ENCODE data around the gene LRRC74A. TPM values are rescaled to one million over a fixed set of nuclear protein-coding genes. Genes with fewer than 3 reads are reported as not detected.

The LRRC74A gene
- total RNA-seq, 1 experiment from 2014 or later: not detected

GRCh38 chr14:76844223-76844622 lies 18.0 kb downstream of the LRRC74A start:
- Histone ChIP-seq H3K36me3 (no peaks in the 10 kb centered on the region), H3K9me3 (replicated peaks) (no peaks in the 10 kb centered on the region), H3K4me3 (no peak overlapping the region), H3K27me3 (replicated peaks) (peaks cover 2% of the 10 kb centered on the region; the same call in 1 of the 2 replicates), H3K4me1 (replicated peaks) (no peaks in the 10 kb centered on the region), H3K27ac (no peak overlapping the region)
- DNase-seq (ENCODE audit: low read depth in 1 of 2, low spot score in 2 of 2): no peak

- Histone ChIP-seq H3K9me3 (replicated peaks) (no peaks in the 10 kb centered on the region), H3K36me3 (no peaks in the 10 kb centered on the region), H3K27ac (no peak overlapping the region), H3K4me1 (replicated peaks) (no peaks in the 10 kb centered on the region), H3K4me3 (no peak overlapping the region), H3K27me3 (replicated peaks) (no peaks in the 10 kb centered on the region; the same call in 1 of the 2 replicates)
- no peak for DNase-seq (ENCODE audit: low read depth in 1 of 2, low spot score in 2 of 2)
Observed at GRCh38 chr14:76846331-76847047, 20.3 kb downstream of the LRRC74A start.

- Histone ChIP-seq H3K27me3 (replicated peaks) (no peaks in the 10 kb centered on the region; the same call in 1 of the 2 replicates), H3K4me1 (replicated peaks) (no peaks in the 10 kb centered on the region), H3K36me3 (no peaks in the 10 kb centered on the region), H3K27ac (no peak overlapping the region), H3K9me3 (replicated peaks) (no peaks in the 10 kb centered on the region), H3K4me3 (no peak overlapping the region)
- no peak for DNase-seq (ENCODE audit: low read depth in 1 of 2, low spot score in 2 of 2)
Observed at GRCh38 chr14:76848879-76849278, 22.7 kb downstream of the LRRC74A start.

- Histone ChIP-seq H3K27ac (no peak overlapping the region), H3K4me1 (replicated peaks) (no peaks in the 10 kb centered on the region), H3K36me3 (no peaks in the 10 kb centered on the region), H3K4me3 (no peak overlapping the region), H3K27me3 (replicated peaks) (peaks cover 13% of the 10 kb centered on the region; the same call in 1 of the 2 replicates), H3K9me3 (replicated peaks) (no peaks in the 10 kb centered on the region)
- DNase-seq (ENCODE audit: low read depth in 1 of 2, low spot score in 2 of 2): no peak
Observed at GRCh38 chr14:76855066-76855465, 28.9 kb downstream of the LRRC74A start.

DNA sequence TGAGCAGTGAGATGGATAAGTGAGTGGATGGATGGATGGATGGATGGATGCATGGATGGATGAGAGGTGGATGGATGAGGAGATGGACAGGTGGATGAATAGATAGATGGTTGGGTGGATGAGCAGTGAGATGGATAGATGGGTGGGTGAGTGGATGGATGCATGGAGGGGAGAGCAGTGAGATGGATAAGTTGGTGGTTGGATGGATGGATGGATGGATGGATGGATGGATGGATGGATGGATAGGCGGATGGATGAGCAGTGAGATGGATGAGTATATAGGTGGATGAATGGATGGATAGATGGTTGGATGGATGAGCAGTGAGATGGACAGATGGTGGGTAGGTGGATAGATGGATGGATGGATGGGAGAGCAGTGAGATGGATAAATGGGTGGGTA lies 30.6 kb downstream of the LRRC74A start:
- no peak overlapping the region for H3K4me3 ChIP-seq
- no peak overlapping the region for H3K27ac ChIP-seq
- H3K9me3 ChIP-seq (replicated peaks): no peaks in the 10 kb centered on the region
- peaks cover 26% of the 10 kb centered on the region for H3K27me3 ChIP-seq (replicated peaks)
- DNase-seq (ENCODE audit: low read depth in 1 of 2, low spot score in 2 of 2): no peak
- no peaks in the 10 kb centered on the region for H3K36me3 ChIP-seq
- no peaks in the 10 kb centered on the region for H3K4me1 ChIP-seq (replicated peaks)

GRCh38 chr14:76861574-76862255 lies 35.5 kb downstream of the LRRC74A start:
- Histone ChIP-seq H3K27me3 (replicated peaks) (peaks cover 34% of the 10 kb centered on the region), H3K27ac (no peak overlapping the region), H3K36me3 (no peaks in the 10 kb centered on the region), H3K4me3 (no peak overlapping the region), H3K4me1 (replicated peaks) (no peaks in the 10 kb centered on the region), H3K9me3 (replicated peaks) (no peaks in the 10 kb centered on the region)
- no peak for DNase-seq (ENCODE audit: low read depth in 1 of 2, low spot score in 2 of 2)

GRCh38 chr14:76862546-76863282 lies 36.5 kb downstream of the LRRC74A start:
- Histone ChIP-seq H3K4me1 (replicated peaks) (no peaks in the 10 kb centered on the region), H3K36me3 (no peaks in the 10 kb centered on the region), H3K27ac (no peak overlapping the region), H3K9me3 (replicated peaks) (no peaks in the 10 kb centered on the region), H3K27me3 (replicated peaks) (peaks cover 30% of the 10 kb centered on the region), H3K4me3 (no peak overlapping the region)
- DNase-seq (ENCODE audit: low read depth in 1 of 2, low spot score in 2 of 2): no peak

DNA sequence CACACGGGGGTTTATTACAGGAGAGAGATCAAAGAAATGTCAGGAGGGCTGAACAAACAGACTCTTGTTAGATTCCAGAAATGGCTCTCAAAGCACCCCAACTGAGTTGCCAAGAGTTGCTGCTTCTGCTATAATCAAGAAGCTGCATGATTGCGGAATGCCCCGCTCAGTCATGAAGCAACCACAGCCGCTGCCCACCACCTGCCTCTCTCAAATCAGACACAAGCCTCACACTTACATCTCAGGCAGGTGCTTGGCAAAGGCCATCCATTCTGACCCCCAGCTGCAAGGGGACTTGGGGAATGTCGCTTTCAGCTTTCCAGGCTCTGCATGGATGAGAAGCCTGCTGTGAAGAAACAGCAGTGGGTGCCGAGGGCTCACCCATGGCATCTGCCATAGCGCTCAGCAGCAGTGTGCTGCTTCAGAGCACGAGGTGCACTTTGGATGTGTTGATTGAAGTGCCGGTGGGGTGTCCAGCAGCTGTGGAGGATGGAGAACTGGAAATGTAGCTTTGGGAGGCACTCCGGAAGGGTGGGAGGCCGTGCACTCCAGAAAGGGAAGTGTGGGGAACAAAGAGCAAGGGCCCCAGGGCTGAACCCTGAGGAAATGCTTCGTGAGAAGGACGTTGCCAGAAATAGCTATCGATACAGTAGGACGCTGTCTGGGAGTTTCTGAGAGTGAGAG lies 37.7 kb downstream of the LRRC74A start:
- peaks cover 23% of the 10 kb centered on the region; the same call in 1 of the 2 replicates for H3K27me3 ChIP-seq (replicated peaks)
- H3K4me3 ChIP-seq: no peak overlapping the region
- H3K27ac ChIP-seq: no peak overlapping the region
- no peaks in the 10 kb centered on the region for H3K4me1 ChIP-seq (replicated peaks)
- DNase-seq (ENCODE audit: low read depth in 1 of 2, low spot score in 2 of 2): no peak
- H3K36me3 ChIP-seq: no peaks in the 10 kb centered on the region
- no peaks in the 10 kb centered on the region for H3K9me3 ChIP-seq (replicated peaks)

DNA sequence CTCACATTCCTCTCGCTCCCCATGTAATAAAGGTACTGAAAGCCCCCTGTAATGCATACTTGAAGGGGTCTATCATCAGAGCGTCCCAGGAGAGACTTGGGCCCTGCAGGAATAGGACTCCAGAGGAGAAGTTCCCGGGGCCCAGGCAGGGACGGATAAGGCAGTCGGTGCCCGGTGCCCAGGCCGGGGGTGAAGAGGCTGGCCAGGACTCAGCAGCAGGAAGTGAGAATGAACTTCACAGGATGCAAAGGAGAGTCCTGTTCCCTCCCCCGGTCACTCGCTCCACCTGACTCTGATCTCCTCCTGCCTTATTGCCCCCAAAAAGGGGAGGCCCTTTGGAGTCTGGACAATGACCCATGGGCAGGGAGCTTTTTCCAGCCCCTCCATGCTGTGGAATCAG lies 40.2 kb downstream of the LRRC74A start:
- H3K36me3 ChIP-seq: no peaks in the 10 kb centered on the region
- no peaks in the 10 kb centered on the region for H3K4me1 ChIP-seq (replicated peaks)
- H3K9me3 ChIP-seq (replicated peaks): no peaks in the 10 kb centered on the region
- no peak for DNase-seq (ENCODE audit: low read depth in 1 of 2, low spot score in 2 of 2)
- H3K27ac ChIP-seq: no peak overlapping the region
- no peak overlapping the region for H3K4me3 ChIP-seq
- H3K27me3 ChIP-seq (replicated peaks): peaks cover 9% of the 10 kb centered on the region; the same call in 1 of the 2 replicates

DNA sequence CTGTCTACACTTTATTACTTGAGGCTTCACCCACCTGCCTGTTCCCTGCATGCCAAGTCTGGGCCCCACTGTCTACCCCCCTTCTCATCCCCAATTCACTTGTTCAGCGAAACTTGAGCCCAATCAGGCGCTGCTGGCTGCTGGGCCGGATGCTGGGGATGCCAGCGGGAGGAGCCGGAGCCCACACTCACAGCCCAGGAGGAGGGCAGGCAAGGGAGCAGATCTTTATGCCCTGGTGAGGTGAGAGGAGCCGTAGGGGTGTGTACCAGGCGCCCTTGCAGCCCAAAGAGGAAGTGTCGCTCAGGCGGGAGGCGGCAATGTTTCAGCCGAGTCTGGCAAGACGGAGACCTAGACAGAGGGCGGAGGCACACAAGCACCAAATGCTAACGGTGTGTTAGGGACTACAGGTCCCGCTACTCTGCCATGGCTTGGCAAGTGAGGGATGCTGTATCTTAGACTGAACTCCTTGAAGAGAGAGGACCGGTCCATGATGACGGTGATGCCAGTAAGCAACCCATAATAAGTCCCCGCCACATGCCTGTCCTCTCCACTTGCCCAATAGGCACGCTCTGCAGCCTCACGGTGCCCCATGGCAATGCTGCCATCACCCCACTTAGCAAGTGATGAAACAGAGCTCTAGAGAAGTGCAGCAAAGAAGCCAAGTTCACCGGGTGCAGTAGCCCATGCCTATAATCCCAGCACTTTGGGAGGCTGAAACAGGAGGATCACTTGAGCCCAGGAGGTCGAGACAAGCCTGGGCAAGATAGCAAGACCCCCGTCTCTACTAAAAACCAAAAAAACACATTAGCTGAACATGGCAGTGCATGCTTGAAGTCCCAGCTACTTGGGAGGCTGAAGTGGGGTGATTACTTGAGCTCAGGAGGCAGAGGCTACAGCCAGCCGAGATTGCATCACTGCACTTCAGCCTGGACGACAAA lies 41.6 kb downstream of the LRRC74A start:
- H3K27me3 ChIP-seq (replicated peaks): 0 out of 2 replicates have a peak, but pooled peaks cover 12% of the 10 kb centered on the region
- H3K4me1 ChIP-seq (replicated peaks): no peaks in the 10 kb centered on the region
- H3K9me3 ChIP-seq (replicated peaks): no peaks in the 10 kb centered on the region
- no peaks in the 10 kb centered on the region for H3K36me3 ChIP-seq
- H3K4me3 ChIP-seq: no peak overlapping the region
- DNase-seq (ENCODE audit: low read depth in 1 of 2, low spot score in 2 of 2): no peak
- H3K27ac ChIP-seq: no peak overlapping the region

- H3K36me3 ChIP-seq: no peaks in the 10 kb centered on the region
- no peak overlapping the region for H3K27ac ChIP-seq
- H3K27me3 ChIP-seq (replicated peaks): 0 out of 2 replicates have a peak, but pooled peaks cover 12% of the 10 kb centered on the region
- H3K4me1 ChIP-seq (replicated peaks): no peaks in the 10 kb centered on the region
- H3K4me3 ChIP-seq: no peak overlapping the region
- no peak for DNase-seq (ENCODE audit: low read depth in 1 of 2, low spot score in 2 of 2)
- H3K9me3 ChIP-seq (replicated peaks): no peaks in the 10 kb centered on the region
Observed at GRCh38 chr14:76868454-76869170, 42.4 kb downstream of the LRRC74A start.

- Histone ChIP-seq H3K4me1 (replicated peaks) (no peaks in the 10 kb centered on the region), H3K27me3 (replicated peaks) (0 out of 2 replicates have a peak, but pooled peaks cover 8% of the 10 kb centered on the region), H3K27ac (no peak overlapping the region), H3K4me3 (no peak overlapping the region), H3K36me3 (no peaks in the 10 kb centered on the region), H3K9me3 (replicated peaks) (no peaks in the 10 kb centered on the region)
- peak in 1 of 2 experiments; percentile 11 for DNase-seq (ENCODE audit: low read depth in 1 of 2, low spot score in 2 of 2)
Observed at GRCh38 chr14:76870166-76870565, 44.0 kb downstream of the LRRC74A start.
